Fibroblast of skin of right biceps (primary cell): ENCODE results near the gene MLLT10.
A peak's percentile ranks its signal among the peaks of the same experiment; 100 is the strongest.

ENCODE experiments used
- DNase-seq: peaks from one replicate; pipeline ENCODE4 v3.0.0-alpha.2; 2013

MLLT10 gene

DNA sequence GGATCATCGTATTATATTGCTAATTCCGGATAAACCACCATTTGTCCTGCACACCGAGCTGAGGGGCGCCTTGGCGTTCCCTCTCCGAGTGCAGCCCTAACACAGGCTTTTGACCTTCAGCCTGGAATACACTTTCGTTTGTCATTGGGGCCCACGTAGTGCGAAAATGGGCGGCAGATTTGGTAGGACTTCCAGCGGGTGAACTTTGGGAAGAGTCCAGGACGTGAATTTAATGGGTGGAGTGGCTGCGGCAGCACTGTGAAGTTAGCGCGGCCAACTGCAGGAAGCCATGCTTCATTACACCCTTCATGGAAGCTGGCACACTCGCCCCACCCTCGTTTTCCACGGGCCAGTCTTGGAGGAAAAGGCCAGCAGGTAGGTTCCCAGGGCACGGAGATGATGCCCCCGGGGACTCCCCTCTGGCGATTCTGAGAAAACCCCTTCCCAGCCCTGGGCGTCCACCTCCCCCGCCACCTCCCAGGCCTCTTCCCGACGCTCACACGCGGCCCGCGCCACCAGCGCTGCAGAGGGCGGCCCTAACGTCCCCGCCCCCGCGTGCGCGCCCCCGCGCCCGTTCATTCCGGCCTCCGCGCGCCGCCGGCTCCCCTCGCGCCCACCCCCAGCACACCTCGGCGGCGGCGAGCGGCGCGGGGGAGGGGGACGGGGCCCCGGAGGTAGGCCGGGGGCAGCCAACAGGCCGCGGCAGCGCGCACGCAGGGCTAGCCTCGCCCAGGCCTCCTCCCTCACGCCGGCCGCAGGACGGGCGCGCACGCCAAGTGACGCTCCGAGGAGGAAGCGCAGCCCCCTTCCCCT is at the start of gene MLLT10:
Gene MLLT10, plus strand, starts transcription at position 766 of the 813 bp plus-strand sequence. CDS start 413 bp downstream, outside the sequence.
- peak; percentile 98 for DNase-seq

DNA sequence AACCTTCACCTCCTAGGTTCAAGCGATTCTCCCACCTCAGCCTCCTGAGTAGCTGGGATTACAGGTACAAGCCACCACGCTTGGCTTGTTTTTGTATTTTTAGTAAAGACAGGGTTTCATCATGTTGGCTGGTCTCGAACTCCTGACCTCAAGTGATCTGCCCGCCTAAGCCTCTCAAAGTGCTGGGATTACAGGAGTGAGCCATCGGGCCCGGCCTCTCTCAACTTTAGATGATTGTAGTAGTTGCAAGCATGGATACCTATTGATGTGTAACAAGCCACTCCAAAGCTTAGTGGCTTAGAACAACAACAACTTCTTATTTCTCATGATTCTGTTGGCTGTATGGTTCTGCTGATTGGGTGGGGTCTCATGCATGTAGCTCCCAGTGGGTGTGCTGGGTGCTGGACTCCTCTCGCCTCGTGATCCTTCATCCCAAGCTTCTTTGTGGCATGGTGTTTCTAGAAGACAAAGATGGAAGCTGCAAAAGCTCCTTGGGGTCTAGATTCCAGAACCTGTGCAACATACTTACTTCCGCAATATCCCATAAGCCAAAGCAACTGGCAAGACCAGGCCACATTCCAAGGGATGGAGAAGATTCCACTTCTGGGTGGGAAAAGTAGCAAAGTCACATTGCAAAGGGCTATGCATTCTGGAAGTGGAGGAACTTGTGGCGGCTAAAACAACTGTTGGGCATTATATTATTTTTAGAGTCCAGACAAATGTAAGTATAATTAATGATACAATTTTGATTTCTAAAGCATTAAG is 46.4 kb upstream of the MLLT10 start:
- DNase-seq: no peak

DNA sequence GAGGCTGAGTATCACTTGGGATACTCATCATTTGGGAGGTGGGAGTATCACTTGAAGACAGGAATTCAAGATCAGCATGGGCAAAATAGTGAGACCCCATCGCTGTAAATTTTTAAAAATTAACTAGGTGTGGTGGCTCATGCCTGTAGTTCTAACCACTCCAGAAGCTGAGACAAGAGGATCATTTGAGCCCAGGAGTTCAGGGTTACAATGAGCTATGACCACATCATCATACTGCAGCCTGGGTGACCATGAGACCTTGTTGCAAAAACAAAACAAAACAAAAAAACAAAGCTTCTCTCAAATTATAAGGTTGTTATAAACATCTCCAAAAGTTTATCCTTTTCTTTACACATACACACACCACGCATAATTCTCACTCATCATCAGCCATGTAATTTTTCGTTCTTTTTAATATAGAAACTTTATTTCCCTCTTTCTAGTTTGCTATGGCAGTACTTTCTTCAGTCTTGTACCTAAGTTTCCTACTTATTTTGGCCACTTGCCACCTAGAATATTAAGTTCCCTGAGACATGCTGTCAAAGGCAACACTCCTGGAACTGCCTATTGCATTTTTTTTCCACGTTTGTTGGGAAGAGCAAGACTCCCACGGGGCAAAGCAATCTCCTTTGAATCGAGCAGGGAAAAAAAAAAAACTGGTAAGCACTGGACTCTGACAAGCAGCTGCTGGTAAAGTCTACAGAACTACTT is 45.6 kb upstream of the MLLT10 start:
- DNase-seq: no peak

DNA sequence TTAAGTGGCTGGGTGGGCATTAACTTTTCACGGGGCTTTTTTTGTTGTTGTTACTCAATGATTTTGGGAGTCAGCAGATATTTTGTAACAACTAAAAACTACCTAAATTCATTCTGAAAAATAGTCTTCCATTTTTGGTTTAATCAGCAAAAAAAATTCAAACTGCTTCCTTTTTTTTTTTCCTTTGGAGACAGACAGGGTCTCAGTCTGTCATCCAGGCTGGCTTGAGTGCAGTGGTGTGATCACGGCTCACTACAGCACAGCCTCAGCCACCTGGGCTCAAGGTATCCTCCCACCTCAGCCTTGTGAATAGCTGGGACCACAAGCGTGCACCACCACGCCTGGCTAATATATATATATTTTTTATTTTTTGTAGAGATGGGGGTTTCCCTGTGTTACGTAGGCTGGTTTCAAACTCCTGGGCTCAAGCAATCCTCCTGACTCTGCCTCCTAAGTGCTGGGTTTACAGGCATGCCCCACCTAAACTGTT is 45.0 kb upstream of the MLLT10 start:
- no peak for DNase-seq

DNA sequence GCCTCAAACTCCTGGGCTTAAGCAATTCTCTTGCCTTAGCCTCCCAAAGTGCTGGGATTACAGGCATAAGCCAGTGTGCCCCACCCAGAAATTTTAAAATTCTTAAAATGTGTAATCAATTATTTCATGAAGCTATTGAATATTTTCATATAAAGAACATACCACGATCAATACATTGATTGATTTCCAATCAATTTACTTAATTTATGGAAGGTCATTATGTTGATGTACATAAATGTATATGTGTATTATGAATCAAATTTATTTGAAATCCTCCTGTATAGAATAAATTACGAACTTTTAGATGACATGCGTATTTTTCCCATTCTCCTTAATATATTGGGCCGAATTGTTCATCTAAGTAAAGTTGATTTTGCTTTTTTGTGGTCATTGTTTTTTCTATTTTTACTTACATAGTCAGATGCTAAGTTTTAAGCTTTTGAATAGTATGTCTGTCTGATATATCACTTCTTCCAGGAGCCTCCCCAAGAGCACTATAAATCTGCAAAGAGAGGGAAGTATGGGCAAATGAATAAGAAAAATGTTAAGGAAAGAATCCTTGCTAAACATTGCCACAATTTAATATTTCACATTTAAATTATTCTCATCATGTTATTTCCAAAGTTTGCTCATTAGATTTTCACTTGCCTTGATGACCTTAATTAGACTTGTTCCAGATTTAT is 43.9 kb upstream of the MLLT10 start:
- no peak for DNase-seq

DNA sequence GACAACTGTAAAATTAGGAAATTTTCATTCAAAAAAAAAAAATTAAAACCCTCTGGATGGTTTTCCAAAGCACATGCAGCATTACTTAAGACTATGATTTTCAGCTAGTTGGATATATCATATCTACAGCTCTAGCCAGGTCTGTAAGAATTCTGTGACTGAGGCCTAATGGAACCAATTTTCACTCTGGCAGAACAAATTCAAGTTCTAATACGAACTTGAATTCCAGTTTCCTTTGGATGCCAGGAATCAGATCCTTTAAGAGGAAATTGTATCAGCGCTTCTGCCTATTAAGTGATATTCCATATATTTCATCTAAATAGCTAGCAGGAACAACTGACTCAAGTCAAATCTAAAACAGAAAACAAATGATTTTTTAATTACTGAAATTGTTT is 43.3 kb upstream of the MLLT10 start:
- no peak for DNase-seq

DNA sequence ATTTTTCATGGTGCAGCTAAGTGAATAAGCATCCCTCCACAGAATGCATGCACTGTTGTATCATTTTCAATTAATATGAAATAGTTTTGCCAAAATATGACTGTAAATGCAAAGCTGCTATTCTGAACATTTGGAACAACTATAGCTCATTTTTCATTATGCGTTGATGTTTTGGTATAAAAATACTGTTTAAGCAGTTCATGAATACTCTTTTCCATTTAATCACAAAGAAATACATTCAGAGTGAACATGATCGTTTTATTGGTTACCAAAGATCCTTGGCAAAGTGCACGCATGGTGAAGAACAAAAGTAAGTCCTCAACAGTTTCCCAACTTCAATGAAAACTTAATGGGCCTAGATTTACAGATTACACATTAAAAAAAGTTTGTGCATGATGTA is 41.6 kb upstream of the MLLT10 start:
- no peak for DNase-seq

DNA sequence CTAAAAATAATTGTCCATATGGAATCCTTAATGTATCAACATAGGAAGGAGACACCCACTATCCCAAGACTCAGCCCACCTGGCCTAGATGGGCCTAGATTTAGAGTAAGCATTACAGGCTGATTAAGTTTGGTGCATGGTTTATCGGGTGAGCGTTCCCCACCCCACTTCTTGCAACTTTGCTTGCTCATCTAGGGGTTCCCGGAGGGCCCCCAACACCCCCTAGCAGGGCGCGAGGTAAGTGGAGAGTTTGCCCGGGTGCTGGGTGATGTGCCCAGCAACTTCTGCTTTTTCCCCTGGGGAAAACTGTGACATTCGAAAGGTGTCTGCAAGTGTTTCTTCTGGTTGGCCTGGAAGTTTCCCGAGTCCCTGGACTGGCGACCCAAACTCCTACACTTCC is 40.2 kb upstream of the MLLT10 start:
- no peak for DNase-seq

DNA sequence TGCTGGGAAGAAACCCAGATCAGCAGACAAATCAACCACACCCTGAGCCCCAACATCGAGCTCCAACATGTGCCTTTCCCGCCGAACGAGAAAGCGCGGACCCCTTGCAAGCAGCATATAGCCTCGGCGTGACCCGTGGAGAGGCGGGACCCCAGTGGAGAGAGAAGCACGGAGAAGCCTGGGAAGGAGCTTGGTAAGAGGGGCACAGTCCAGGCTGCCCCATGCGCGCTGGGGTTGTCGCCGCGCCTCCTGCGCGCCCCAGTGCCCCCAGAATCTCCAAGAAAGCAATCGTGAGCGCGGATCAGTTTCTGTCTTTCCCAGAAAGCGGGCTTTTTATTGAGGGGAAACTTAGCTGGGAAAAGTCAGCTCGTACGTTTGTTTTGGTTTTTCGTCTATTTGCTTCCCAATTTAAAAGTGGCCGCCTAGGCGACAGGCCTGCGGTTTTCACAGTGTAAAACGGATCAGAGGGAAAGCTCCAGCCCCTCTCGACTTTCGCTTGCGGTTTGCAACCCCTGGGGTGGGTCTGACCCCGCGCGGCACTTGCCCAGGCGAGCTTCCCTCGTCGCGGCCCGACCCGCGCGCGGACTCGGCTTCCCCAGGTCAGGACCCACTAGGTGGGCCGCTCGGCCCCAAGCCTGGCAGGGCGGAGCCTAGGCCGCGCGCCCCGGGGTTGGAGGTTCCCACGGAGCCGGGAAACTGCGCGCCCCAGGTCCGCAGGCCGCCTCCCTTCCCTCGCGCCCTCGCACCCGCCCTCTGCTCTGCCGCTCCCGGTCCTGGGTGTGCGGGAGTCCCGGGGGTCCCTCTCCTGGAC is 39.6 kb upstream of the MLLT10 start:
- DNase-seq: no peak

DNA sequence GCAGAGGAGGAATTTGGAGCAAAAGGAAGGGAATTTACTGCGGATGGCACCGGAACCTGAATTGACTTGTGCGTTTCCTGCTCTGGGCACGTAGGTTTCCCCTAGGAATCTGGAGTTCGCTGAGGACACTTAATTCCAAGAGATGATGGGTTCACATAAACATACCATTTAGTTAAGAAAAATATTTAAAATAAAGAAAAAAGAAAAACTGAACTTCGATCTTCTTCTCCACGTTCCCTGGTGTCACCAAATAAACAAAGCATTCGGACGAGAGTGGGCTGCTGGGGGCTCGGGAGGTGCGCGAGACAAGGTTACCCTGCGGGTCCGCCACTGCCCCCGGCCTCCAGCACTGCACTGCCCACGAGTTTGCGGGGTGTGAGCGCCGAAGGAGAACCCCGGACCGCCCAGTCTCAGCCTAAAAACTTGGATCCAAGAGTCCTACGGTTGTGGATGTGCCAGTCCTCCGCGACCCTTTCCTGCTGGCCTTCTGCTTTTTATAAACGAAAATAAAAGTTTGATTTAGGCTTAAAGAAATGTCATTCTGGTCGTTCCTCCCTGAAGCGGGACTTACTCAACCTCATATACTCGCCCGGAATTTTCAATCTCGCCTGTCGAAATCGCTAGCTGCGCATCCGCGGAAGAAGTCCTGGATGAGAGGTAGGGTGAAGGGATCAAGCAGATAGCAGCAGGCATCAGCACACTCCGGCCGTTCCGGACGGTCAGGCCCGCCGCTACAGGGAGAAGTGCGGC is 38.9 kb upstream of the MLLT10 start:
- no peak for DNase-seq

DNA sequence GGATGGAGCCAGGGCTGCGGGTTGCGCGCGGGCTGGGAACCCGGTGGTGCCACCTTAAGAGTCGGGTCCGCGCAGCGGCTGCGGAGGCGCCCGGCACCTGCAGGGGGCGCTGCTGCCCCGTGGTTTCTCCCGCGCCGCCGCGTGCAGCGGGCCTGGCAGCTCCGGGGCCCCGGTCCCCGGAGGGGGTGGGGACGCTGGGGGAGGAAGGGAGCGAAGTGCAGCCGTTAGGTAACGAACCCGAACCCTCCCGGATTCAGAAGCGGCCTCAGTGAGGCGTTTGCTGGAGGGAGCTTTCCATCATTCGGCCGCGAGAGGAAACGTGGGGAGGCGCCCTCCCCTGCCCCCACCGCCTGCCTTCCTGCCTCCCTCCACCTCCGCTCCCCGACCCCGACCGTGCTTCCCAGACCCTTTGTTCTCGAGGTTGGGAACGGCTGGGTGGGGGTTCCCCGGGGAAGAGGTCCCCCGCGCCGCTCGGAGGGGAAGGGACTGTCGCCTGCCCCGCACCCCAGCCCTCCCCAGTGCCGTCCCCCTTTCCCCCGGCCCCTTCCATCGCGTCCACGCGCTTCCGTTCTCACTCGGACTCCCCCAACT is 38.2 kb upstream of the MLLT10 start:
- DNase-seq: peak; percentile 87

DNA sequence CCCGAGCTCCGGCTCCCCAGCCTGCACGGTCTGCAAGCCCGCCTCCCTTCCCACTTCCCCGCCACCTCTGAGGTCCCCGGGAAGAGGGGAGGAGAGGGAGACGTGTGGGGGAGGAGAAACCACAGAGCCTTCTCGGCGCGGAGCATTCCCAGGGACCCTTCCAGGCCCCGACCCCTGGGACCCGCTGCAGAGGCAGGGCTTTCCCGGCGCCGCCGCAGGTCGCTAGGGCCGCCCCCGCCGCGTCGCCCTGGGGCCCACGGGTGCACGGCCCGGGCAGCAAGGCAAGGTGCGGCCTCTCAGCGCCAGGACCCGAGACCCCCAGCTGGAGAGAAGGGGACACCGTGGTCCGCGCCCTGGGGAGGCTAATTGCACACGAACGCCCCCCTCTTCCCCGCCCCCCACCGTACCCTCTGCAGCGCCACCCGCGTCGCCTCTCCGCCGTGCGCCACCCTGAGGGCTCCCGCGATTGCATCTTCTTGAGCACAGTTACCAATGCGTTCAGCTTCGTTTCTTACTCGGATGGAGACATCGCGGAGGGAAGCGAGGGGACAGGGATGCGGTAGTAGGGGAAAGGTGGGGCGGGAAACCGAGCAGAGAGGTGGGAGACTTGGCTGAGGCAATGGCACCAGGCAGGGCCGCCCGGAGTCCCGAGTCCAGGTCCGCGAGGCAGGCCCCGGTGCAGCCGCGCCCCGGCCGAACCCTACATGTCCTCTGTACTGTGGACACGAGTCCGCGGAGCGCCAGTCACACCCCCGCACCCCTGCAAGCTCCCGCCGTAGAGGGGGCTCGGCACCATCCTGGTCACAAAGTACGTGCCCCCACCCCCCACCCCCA is 37.5 kb upstream of the MLLT10 start:
- peak; percentile 59 for DNase-seq

DNA sequence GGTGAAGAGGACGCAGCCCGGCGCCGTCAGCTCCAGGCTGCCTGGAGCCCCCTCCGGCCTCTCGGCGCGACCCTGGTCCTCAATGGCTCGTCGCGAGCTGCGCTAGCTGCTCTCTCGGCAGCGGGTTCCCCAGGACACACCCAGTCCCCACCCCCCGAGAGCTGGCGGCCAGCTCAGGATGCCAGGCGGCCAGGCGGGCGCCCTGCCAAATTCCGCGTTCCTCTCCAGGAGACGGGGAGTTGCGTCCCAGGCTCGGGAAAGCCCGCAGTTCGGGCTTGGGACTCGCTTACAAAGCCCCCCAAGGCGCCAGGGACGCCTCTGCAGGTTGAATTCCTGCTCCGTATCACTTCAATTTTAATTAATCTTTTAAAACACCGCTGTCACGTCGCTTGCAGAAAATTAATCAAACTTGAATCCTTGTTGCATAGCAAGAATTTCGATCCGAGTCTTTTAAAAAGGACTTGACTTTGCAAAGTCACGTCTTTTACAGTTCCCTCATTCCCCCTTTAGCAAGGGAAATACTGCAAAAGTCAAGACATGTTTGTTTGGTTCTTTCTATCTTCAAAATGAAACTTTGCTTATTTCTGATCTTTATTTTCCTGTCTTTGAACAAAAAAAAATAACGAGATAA is 36.7 kb upstream of the MLLT10 start:
- DNase-seq: peak; percentile 86

DNA sequence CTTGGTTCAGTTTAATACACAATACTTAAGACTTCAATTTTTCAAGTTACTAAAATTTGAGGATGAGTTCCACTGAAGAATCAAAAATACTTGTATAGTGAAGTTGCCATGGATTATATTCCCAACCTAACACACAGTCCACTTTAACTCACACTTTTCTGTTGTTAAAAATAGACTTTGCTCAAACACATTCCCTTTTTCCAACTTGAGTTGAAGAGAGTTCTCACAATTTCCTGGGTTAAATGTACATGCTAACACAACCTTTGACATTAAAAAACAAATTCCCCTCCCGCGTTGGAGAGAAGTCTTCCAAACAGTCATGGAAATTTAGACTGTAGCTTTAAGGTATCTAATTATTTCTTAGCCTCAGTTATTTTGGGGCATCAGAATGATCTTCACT is 35.7 kb upstream of the MLLT10 start:
- DNase-seq: no peak

DNA sequence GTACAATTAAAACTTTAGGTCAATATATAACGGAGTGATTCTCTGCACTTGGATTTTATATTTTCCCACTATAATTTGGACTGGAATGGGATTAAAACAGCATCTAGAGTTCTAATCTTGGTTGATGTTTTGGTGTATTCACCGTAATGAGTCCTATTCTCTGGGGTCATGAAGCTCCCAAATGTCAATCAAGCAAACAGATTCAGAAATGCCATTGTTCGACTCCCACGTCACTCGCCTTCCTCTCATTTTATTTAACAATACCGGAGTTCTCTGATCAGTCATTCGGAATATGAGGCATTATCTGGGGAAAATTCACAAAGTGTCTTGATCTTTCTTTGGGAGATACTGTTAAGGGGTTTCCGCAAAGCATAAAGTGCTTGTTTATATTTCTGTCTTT is 35.0 kb upstream of the MLLT10 start:
- no peak for DNase-seq

DNA sequence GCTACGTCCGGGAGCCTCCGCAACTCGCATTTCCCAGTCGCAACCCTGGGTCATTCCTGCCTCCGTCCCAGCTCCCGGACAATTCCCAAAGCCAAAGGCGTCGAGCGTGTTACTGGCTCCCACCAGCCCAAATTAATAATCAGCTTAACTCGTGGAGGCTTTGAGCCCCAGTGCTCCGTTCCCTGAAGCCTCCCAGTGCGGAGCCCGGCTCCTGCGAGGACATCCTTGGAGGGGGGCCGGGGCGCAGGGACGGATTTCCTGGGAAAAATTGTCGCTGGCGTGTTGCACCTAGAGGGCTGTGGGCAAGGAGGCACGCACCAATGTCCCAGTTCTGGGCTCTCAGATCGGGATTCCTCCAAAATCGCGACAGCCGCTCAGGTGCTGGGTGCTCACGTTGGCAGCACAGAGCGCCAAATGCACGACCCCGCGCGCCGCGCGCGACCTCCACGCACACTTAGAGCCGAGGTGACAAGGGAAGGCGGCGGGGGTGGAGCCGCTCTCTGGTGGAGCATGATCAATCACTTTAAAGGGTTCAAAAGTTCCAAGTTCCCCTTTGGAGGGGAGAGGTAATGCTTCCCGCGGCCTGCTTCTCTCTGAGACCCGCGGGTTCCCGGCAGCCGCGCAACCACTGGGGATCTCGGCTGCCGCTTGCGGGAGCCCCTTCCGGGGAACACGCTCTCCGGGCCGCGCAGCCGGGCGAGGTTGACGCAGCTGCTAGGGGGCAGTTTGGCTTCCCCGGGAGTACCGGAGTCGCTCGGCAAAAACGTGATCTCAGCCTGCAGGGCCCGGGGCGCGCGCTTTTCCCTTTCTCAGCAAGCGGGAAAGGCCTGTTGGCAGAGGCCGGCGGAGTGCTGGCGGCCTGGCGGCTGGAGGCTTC is 34.1 kb upstream of the MLLT10 start:
- no peak for DNase-seq

DNA sequence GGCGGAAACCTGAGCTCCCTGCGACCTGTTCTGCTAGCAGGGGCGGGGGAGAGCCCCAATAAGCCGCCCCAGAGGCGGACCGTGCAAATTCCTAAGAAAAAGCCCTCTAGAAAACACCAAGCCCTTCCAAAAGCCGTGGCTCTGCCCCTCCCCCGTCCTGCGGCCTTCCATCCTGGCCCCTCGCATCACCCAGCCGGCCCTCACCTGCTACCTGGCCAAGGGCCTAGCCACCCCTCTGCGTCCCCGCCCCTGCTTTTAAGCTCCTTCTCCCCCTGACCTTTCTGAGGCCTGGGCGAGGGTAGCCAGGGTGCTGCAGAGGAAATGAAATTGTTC is 33.5 kb upstream of the MLLT10 start:
- DNase-seq: no peak

DNA sequence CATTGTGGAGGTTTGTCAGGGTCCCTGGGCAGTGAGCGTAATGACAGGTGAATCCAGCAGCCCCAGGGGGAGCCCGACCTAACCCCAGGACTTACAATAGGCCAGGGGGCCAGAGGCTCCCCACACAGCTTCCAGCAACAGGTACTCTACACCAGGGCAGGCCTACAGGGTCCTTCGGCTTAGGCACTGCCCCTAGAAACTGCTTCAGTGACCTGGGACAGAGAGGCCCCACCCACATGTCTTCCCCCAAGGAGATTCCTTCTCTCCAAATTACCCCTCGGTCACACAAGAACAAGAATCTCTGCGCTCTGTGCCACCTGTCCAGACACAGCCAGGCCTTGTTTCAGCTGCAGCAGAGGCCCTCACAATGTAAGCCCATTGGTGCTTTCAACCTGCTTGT is 32.9 kb upstream of the MLLT10 start:
- DNase-seq: no peak
